Tibial nerve (tissue), 4 donors: ENCODE measurements around the gene USP13. TPM values are rescaled to one million over a fixed set of nuclear protein-coding genes. Genes with fewer than 3 reads are reported as not detected.
"Not testable (repeated sequence)": the region's sequence is repeated elsewhere in the genome, so short reads cannot be mapped to it uniquely, and the experiment has no call there.

Experiments
- DNase-seq, 2 donors: peaks; one replicate each; pipeline ENCODE4 v3.0.0-alpha.2; 2019; ENCODE audit warnings: low spot score in 2 of 2
- H3K27ac ChIP-seq, 4 donors: fragments of 200-600 bp; sonication (generic) in 3 of 4; one replicate each; pipeline ENCODE4 v1.5.1; 2017 to 2019; ENCODE audit warnings: mild to moderate bottlenecking in 1 of 4
- H3K27me3 ChIP-seq, 2 donors: fragments of 200-600 bp; sonication (generic) in 1 of 2; one replicate each; pipeline versions ENCODE4 v1.5.1 to v1.6.0; 2017 to 2019
- H3K36me3 ChIP-seq, 3 donors: fragments of 200-600 bp; sonication (generic); one replicate each; pipeline ENCODE4 v1.5.1; 2018 to 2019
- H3K4me1 ChIP-seq, 4 donors: fragments of 200-600 bp; sonication (generic) in 3 of 4; one replicate each; pipeline ENCODE4 v1.5.1; 2017 to 2019
- H3K4me3 ChIP-seq, 4 donors: fragments of 200-600 bp; sonication (generic) in 3 of 4; one replicate each; pipeline ENCODE4 v1.5.1; 2017 to 2019; ENCODE audit warnings: mild to moderate bottlenecking in 1 of 4, moderate library complexity in 1 of 4
- H3K9me3 ChIP-seq, 4 donors: fragments of 200-600 bp; sonication (generic) in 3 of 4; one replicate each; pipeline ENCODE4 v1.5.1; 2017 to 2019
- CTCF ChIP-seq, 5 experiments: fragments of 200-600 bp in 3 of 5; fragments of 450-650 bp in 2 of 5; sonication (generic) in 3 of 5; IDR thresholded peaks; one replicate each; pipeline ENCODE4 v1.5.1; 2016 to 2019; ENCODE audit warnings: antibody characterized with exemption in 5 of 5, mild to moderate bottlenecking in 3 of 5, moderate library complexity in 2 of 5
- EP300 ChIP-seq, 2 donors: sonication (generic); formaldehyde crosslinking; IDR thresholded peaks; one replicate each; pipeline ENCODE4 v1.6.1; 2017; ENCODE audit warnings: antibody characterized with exemption in 2 of 2, mild to moderate bottlenecking in 1 of 2
- POLR2A ChIP-seq, 2 donors: fragments of 450-650 bp; IDR thresholded peaks; one replicate each; pipeline ENCODE4 v1.6.1; 2017; ENCODE audit warnings: antibody characterized with exemption in 2 of 2, mild to moderate bottlenecking in 2 of 2, moderate library complexity in 2 of 2
- WGBS, 2 donors: methylation state at CpG; one replicate each; pipeline ENCODE4 v1.1.5; 2018; 5-methylcytosine and 5-hydroxymethylcytosine counted together
- total RNA-seq, 4 donors: library from RNA; depleted of rRNA; stranded (reverse); fragments of >200 nt; gene quantifications; one replicate each; pipeline ENCODE4 v1.1.0, GENCODE V29; 2016

Gene USP13
- total RNA-seq, 4 donors from 2014 or later = 9.8 to 16.7 (median 14.2) TPM

GRCh38 chr3:179682426-179683080 is 29.7 kb downstream of the USP13 start:
- H3K27me3 ChIP-seq = no peaks in the 10 kb centered on the region
- TF ChIP-seq POLR2A (IDR thresholded peaks at IDR 0.05) = no peak
- TF ChIP-seq EP300 (IDR thresholded peaks at IDR 0.05) = no peak
- no peak for TF ChIP-seq CTCF (IDR thresholded peaks at IDR 0.05)
- H3K4me1 ChIP-seq = peaks cover 0 to 31% (median 0%) of the 10 kb centered on the region in 4 donors
- H3K9me3 ChIP-seq = no peaks in the 10 kb centered on the region
- DNase-seq = no peak
- no peak overlapping the region for H3K4me3 ChIP-seq
- H3K27ac ChIP-seq = no peak overlapping the region
- peaks cover 0 to 24% (median 0%) of the 10 kb centered on the region in 3 donors for H3K36me3 ChIP-seq
- 47 to 51% methylated on average over 4 of the region's 4 CpGs for WGBS, 2 donors

GRCh38 chr3:179683286-179683685 is 30.4 kb downstream of the USP13 start:
- Histone ChIP-seq H3K4me1 (peaks cover 0 to 26% (median 0%) of the 10 kb centered on the region in 4 donors), H3K36me3 (peaks cover 0 to 29% (median 0%) of the 10 kb centered on the region in 3 donors)
- H3K27me3 ChIP-seq, H3K27ac ChIP-seq, DNase-seq, H3K9me3 ChIP-seq, H3K4me3 ChIP-seq: not testable (repeated sequence)
- 62 to 69% methylated on average over 5 of the region's 5 CpGs for WGBS, 2 donors

GRCh38 chr3:179687967-179688535 is 35.2 kb downstream of the USP13 start:
- WGBS, 2 donors = 57 to 88% methylated on average over 4 of the region's 4 CpGs
- Histone ChIP-seq H3K27ac (no peak overlapping the region), H3K9me3 (no peaks in the 10 kb centered on the region), H3K36me3 (peaks cover 0 to 41% (median 0%) of the 10 kb centered on the region in 3 donors), H3K27me3 (no peaks in the 10 kb centered on the region), H3K4me3 (no peak overlapping the region), H3K4me1 (peaks cover 0 to 3% (median 0%) of the 10 kb centered on the region in 4 donors)
- TF ChIP-seq EP300 (IDR thresholded peaks at IDR 0.05) (no peak), CTCF (IDR thresholded peaks at IDR 0.05) (no peak), POLR2A (IDR thresholded peaks at IDR 0.05) (no peak)
- no peak for DNase-seq

GRCh38 chr3:179688850-179689249 is 36.0 kb downstream of the USP13 start:
- H3K27me3 ChIP-seq = no peaks in the 10 kb centered on the region
- DNase-seq = no peak
- H3K27ac ChIP-seq = no peak overlapping the region
- H3K36me3 ChIP-seq = peaks cover 0 to 41% (median 0%) of the 10 kb centered on the region in 3 donors
- no peaks in the 10 kb centered on the region for H3K9me3 ChIP-seq
- no peaks in the 10 kb centered on the region for H3K4me1 ChIP-seq
- no peak for TF ChIP-seq CTCF (IDR thresholded peaks at IDR 0.05)
- TF ChIP-seq EP300 (IDR thresholded peaks at IDR 0.05) = no peak
- no peak for TF ChIP-seq POLR2A (IDR thresholded peaks at IDR 0.05)
- 81 to 87% methylated on average over 4 of the region's 4 CpGs for WGBS, 2 donors
- no peak overlapping the region for H3K4me3 ChIP-seq

GRCh38 chr3:179694731-179695130 is 41.9 kb downstream of the USP13 start:
- Histone ChIP-seq H3K9me3 (no peaks in the 10 kb centered on the region), H3K27ac (no peak overlapping the region), H3K36me3 (peaks cover 0 to 11% (median 0%) of the 10 kb centered on the region in 3 donors), H3K27me3 (no peaks in the 10 kb centered on the region), H3K4me3 (no peak overlapping the region), H3K4me1 (no peaks in the 10 kb centered on the region)
- 95 to 99% methylated on average over 6 of the region's 6 CpGs for WGBS, 2 donors
- DNase-seq = no peak
- TF ChIP-seq EP300 (IDR thresholded peaks at IDR 0.05) = no peak
- TF ChIP-seq POLR2A (IDR thresholded peaks at IDR 0.05) = no peak

GRCh38 chr3:179695672-179696313 is 43.0 kb downstream of the USP13 start:
- no peak for DNase-seq
- Histone ChIP-seq H3K36me3 (peaks cover 0 to 3% (median 0%) of the 10 kb centered on the region in 3 donors), H3K27me3 (no peaks in the 10 kb centered on the region), H3K27ac (no peak overlapping the region), H3K9me3 (no peaks in the 10 kb centered on the region), H3K4me1 (no peaks in the 10 kb centered on the region), H3K4me3 (no peak overlapping the region)
- TF ChIP-seq CTCF (IDR thresholded peaks at IDR 0.05) (no peak), POLR2A (IDR thresholded peaks at IDR 0.05) (no peak), EP300 (IDR thresholded peaks at IDR 0.05) (no peak)
- 72 to 75% methylated on average over 4 of the region's 4 CpGs for WGBS, 2 donors
